GM19455 (cell line): Measurements from ENCODE around the gene ASB9.
"Not testable (repeated sequence)": the region's sequence is repeated elsewhere in the genome, so short reads cannot be mapped to it uniquely, and the experiment has no call there.

Source experiments
- ATAC-seq: cut with Tn5 transposase; IDR thresholded peaks from one replicate; pipeline ENCODE4 v1.9.1; 2021; ENCODE audit not compliant: unreplicated experiment

The ASB9 gene

GRCh38 chrX:15242899-15243555 is 26.9 kb downstream of the ASB9 start:
- ATAC-seq, result no peak

GRCh38 chrX:15241301-15241700 is 28.6 kb downstream of the ASB9 start:
- ATAC-seq, result no peak

GRCh38 chrX:15240414-15240813 is 29.5 kb downstream of the ASB9 start:
- no peak for ATAC-seq

DNA sequence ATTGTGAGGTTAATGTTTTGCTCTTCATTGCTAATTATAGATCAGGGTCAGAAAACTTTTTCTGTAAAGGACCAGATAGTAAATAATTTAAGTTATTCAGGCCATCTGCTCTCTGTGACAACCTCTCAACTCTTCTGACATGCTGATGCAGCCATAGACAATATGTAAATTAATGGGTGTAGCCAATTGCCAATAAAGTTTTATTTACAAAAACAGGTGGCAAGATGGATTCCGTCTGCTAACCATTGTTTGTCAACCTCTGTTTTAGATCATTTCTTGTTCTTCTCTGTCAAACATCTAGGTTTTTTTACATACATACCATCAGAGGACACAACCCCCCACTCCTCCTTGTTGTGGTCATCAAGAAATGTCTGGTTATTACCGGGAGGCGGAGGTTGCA is 33.7 kb downstream of the ASB9 start:
- ATAC-seq, result no peak

GRCh38 chrX:15235001-15235400 is 34.9 kb downstream of the ASB9 start:
- no peak for ATAC-seq

DNA sequence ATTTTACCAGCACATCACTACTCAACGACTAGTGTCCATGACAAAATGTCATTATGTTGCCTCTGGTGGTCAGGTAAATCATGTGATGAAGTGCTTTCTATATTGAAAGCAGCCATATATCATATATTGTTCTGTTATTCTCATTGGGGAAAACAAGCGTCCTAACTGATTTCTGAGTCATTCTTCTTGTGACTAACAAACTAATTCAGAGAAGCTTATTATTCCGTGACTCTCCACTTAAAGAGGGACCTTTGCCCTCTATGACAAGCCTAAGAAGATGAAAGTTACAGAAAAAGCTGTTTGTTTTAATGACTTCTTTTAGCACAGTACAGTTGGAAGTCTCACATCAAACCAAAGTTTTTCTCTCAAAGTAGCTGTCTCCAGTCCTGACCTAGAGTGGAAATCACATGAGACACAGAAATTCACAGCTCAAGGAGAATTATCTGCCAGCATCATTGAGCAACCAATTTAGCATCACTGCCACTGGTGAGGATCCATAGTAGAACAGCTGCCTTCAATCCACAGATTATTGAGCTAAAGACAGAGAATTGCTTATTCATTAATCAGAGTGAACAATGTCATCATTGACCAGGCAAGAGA is 36.4 kb downstream of the ASB9 start:
- no peak for ATAC-seq

GRCh38 chrX:15224747-15225146 is 45.1 kb downstream of the ASB9 start:
- ATAC-seq, result no peak

DNA sequence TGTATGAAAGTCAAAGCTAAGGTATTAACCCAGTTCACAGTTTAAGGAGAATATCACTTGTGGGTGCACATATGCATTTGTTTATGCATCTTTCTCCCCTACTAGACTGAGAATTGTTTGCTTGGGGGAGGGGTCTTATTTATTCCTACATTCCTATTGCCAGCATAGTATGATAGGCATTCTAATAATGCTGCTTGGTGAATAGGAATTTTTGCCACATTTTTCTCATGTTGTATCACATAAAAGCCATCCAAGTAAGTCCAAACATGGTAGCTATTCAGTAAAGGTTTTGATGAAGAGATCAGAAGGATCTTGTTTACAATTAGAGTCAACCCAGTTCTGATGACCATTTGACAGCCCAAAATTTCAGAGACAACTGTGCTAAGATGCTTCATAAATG is 48.6 kb downstream of the ASB9 start:
- ATAC-seq, result no peak

DNA sequence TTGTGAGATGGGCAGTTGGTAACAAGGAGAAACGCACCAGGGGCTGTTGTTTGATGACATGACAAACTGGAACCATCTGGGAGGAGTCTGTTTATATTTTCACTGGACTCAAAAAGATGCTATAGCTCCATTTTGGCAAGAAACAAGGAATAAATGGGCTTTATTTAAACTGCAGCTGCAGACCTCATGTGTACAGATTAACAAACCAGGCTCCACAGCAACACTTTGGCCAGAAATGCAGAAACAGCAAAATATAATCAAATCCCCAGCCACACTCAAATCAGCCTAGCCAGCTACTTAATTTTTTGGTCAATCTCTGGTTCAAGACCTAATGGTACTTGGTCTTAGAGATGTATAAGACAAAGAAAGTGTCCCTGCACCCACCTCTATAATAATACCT is 52.7 kb downstream of the ASB9 start:
- no peak for ATAC-seq

GRCh38 chrX:15216280-15216679 is 53.6 kb downstream of the ASB9 start:
- ATAC-seq, result no peak

GRCh38 chrX:15215366-15215765 is 54.5 kb downstream of the ASB9 start:
- ATAC-seq, result no peak

GRCh38 chrX:15214588-15214987 is 55.3 kb downstream of the ASB9 start:
- no peak for ATAC-seq

- no peak for ATAC-seq
Measured at GRCh38 chrX:15209096-15209495, 60.8 kb downstream of the ASB9 start.

DNA sequence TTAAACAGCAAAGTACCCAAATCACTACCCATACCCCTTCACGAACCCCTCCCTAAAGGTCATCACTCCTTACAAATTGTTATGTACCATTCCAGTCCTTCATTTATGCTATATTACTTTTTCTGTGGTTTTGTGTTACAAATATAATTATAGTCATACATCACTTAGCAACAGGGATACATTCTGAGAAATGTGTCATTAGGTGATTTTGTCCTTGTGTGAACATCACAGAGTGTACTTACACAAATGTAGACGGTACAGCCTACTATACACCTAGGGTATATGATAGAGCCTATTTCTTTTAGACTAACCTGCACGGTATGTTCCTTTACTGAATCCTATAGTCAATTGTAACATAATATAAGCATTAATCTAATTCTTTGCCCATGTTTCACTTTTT is 61.9 kb downstream of the ASB9 start:
- no peak for ATAC-seq

DNA sequence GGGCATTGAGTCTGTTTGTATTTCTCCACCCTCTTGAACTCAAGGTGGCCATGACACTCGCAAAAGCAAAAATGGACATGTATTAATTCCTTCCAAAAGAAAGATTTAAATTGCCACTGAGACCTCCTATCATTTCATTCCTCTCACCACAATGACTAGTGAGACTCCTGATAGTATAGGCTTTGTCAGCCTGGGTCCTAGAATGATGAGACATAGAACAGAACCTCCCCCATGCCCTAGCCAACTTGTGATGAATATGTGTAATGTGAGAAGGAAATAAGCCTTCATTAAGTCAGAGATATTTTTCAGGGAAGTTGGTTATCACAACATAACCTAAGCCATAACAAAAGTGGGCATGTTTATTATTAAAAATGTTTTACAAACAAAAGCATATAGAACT is 62.5 kb downstream of the ASB9 start:
- ATAC-seq, result no peak

- ATAC-seq, result no peak
Measured at GRCh38 chrX:15206306-15206705, 63.6 kb downstream of the ASB9 start.

GRCh38 chrX:15204130-15204751 is 65.6 kb downstream of the ASB9 start:
- peak; percentile 94 for ATAC-seq

DNA sequence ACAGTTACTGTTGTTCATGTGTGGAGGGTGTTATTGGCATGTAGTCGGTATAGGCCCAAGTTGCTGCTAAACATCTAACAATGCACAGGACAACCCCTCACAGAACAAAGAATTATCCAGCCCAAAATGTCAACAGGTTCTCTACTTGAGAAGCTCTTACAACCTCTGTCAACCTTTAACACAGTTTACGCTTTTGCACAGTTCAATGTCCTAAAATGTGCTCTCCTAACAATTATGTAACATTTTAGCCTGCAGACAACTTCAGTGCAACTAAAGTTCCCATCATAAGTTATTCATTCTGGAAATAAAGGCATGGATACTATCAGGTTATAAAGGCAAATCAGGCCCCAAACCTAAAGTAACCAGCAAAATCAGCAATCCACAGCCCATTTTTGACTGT is 66.2 kb downstream of the ASB9 start:
- no peak for ATAC-seq

- no peak for ATAC-seq
Measured at GRCh38 chrX:15202454-15203177, 67.3 kb downstream of the ASB9 start.

DNA sequence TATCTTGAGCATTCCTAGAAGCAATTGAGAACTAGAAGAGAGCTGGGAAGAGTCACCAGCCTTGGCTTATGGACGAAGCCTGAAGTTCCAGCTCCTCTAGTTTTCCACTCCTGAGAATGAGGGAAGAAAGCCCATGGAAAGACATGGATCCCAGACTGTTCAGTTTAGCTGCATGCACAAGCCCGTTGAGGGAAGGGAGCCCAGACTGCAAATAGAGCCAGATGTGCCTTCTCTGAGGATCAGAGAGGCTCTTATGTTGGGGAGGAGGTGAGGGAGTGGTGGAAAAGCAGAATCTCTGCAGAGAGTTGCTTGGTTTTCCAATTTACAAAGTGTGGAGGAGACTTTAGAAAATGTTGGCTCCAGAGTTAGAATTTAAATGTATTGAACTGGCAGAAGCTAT is 69.0 kb downstream of the ASB9 start:
- ATAC-seq, result no peak

GRCh38 chrX:15198608-15199202 is 71.2 kb downstream of the ASB9 start:
- not testable (repeated sequence) for ATAC-seq

GRCh38 chrX:15194146-15194545 is 75.7 kb downstream of the ASB9 start:
- no peak for ATAC-seq
